ENCODE results near the gene RXRA. TPM values are rescaled to one million over a fixed set of nuclear protein-coding genes. Genes with fewer than 3 reads are reported as not detected.

RXRA gene
- total RNA-seq, 4 donors from 2014 or later = 41.8 to 83.1 (median 50.4) TPM

GRCh38 chr9:134359493-134360179 is 33.4 kb downstream of the RXRA start:
- WGBS, 2 donors = 74 to 92% methylated on average over 4 to 5 of the region's 23 CpGs
- TF ChIP-seq CTCF (IDR thresholded peaks at IDR 0.05) = no peak

GRCh38 chr9:134360180-134360759 is 34.0 kb downstream of the RXRA start:
- peaks cover 82 to 100% (median 86%) of the 10 kb centered on the region in 3 donors for H3K4me1 ChIP-seq
- no peaks in the 10 kb centered on the region for H3K9me3 ChIP-seq
- H3K4me3 ChIP-seq = no peak overlapping the region
- intact Hi-C loops (cut with DNase I) = loop anchor here (10.0 kb wide), 1 partner anchor 75 kb away; no protein-coding TSS in a partner anchor
- no peak for DNase-seq
- H3K27me3 ChIP-seq = no peaks in the 10 kb centered on the region
- TF ChIP-seq POLR2A (IDR thresholded peaks at IDR 0.05) (no peak), CTCF (IDR thresholded peaks at IDR 0.05) (no peak)
- H3K36me3 ChIP-seq = no peaks in the 10 kb centered on the region
- WGBS, 2 donors = 80% methylated on average over 7 of the region's 30 CpGs; no CpG with 5 or more reads in 1 of the 2 donors
- H3K27ac ChIP-seq = peak overlapping the region; percentile 25 to 93 (median 90)

More at GRCh38 chr9:134359493-134360179, 33.4 kb downstream of the RXRA start:
- no peaks in the 10 kb centered on the region for H3K36me3 ChIP-seq
- peak overlapping the region; percentile 25 to 93 (median 90) for H3K27ac ChIP-seq
- H3K9me3 ChIP-seq = no peaks in the 10 kb centered on the region
- H3K4me3 ChIP-seq = no peak overlapping the region
- H3K27me3 ChIP-seq = no peaks in the 10 kb centered on the region
- DNase-seq = no peak
- intact Hi-C loops (cut with DNase I) = loop anchor here (10.0 kb wide), 1 partner anchor 75 kb away; no protein-coding TSS in a partner anchor
- H3K4me1 ChIP-seq = peaks cover 82 to 100% (median 86%) of the 10 kb centered on the region in 3 donors

- TF ChIP-seq CTCF (IDR thresholded peaks at IDR 0.05) (no peak), POLR2A (IDR thresholded peaks at IDR 0.05) (no peak)
- no peak for DNase-seq
- intact Hi-C loops (cut with DNase I) = loop anchor here (10.0 kb wide), 1 partner anchor 74 kb away; no protein-coding TSS in a partner anchor
- WGBS, 2 donors = 67 to 72% methylated on average over 5 to 12 of the region's 14 CpGs
- peak overlapping the region in 2 of 4 donors; percentile 27 to 93 for H3K27ac ChIP-seq
- H3K9me3 ChIP-seq = no peaks in the 10 kb centered on the region
- no peak overlapping the region for H3K4me3 ChIP-seq
- H3K27me3 ChIP-seq = no peaks in the 10 kb centered on the region
- H3K4me1 ChIP-seq = peaks cover 82 to 100% (median 86%) of the 10 kb centered on the region in 3 donors
- H3K36me3 ChIP-seq = no peaks in the 10 kb centered on the region
Measured at GRCh38 chr9:134360897-134361296, 34.6 kb downstream of the RXRA start.

- no peaks in the 10 kb centered on the region for H3K27me3 ChIP-seq
- no peaks in the 10 kb centered on the region for H3K36me3 ChIP-seq
- no peak for TF ChIP-seq POLR2A (IDR thresholded peaks at IDR 0.05)
- no peak for TF ChIP-seq CTCF (IDR thresholded peaks at IDR 0.05)
- H3K4me3 ChIP-seq = no peak overlapping the region
- no peaks in the 10 kb centered on the region for H3K9me3 ChIP-seq
- 88 to 90% methylated on average over 6 to 12 of the region's 16 CpGs for WGBS, 2 donors
- intact Hi-C loops (cut with DNase I) = loop anchor here (10.0 kb wide), 1 partner anchor 73 kb away; no protein-coding TSS in a partner anchor
- DNase-seq = no peak
- H3K4me1 ChIP-seq = peaks cover 82 to 100% (median 88%) of the 10 kb centered on the region in 3 donors
- peak overlapping the region in 3 of 4 donors; percentile 28 to 93 (median 49) for H3K27ac ChIP-seq
Measured at GRCh38 chr9:134361426-134361825, 35.2 kb downstream of the RXRA start.
